LNCAP (cell line): ENCODE results near the gene DSCAML1.

Experiments
- TF ChIP-seq, protein P1 (sequence below): fragments of 450-650 bp; IDR thresholded peaks from 2 replicates; pipeline ENCODE4 v1.5.1; 2017; ENCODE audit warnings: mild to moderate bottlenecking

Gene DSCAML1

DNA sequence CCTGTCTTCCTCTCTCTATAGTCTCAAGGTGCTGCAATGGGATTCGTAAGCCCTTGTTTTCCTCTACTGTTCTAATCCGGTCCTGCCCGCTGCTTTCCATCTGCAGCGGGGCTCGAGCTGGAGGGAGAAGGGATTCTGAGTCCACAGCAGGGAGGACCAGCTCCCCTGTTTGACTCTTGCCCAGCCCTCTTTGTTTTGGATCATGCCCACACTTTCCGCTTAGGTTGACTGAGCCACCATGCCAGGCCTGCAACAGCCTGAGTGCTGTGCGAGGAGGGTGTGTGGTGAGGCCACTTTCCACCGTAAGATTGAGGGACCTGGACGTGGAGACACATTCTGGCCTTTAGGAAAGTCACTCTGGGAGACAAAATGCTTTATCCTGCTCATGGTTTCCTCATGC, 411.1 kb downstream of the DSCAML1 start:
- TF ChIP-seq, protein P1, sequence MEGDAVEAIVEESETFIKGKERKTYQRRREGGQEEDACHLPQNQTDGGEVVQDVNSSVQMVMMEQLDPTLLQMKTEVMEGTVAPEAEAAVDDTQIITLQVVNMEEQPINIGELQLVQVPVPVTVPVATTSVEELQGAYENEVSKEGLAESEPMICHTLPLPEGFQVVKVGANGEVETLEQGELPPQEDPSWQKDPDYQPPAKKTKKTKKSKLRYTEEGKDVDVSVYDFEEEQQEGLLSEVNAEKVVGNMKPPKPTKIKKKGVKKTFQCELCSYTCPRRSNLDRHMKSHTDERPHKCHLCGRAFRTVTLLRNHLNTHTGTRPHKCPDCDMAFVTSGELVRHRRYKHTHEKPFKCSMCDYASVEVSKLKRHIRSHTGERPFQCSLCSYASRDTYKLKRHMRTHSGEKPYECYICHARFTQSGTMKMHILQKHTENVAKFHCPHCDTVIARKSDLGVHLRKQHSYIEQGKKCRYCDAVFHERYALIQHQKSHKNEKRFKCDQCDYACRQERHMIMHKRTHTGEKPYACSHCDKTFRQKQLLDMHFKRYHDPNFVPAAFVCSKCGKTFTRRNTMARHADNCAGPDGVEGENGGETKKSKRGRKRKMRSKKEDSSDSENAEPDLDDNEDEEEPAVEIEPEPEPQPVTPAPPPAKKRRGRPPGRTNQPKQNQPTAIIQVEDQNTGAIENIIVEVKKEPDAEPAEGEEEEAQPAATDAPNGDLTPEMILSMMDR, result no peak

DNA sequence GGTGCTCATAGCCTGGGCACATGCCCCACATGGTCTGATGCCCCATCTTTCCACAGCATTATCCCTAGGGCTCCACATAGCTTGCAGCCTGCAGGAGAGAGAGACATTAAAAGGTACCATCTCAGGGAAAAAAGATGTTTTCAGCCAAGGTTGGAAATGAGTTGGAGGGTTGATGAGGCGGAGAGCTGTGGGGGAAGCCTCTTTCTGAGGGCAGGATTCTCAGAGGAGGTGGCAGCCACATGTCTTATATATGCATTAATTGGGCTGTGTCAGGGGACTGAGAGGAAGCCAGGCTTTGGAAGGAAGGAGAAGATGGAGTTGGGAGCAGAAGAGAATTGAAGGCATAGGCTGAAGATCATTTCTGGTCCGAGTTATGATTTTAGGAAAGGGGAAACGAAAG, 411.5 kb downstream of the DSCAML1 start:
- TF ChIP-seq, protein P1, result no peak

DNA sequence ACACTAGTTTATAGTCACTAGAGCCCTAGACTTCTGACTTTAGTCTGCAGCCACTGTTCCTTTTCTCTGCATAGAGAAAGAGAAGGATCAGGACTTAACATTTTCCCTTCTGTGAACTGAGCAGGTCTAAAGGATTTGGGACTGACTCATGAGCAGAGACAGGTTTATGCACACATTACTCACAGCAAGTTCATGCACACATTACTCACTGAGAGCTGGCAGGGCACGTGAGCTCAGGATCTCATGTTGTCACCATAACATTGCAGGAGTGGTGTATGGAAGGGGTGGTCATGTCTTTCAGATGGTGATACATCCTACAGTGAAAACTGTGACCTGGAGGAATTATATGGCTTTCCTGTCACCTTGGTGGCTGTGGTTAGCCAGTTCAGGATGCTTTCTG, 413.0 kb downstream of the DSCAML1 start:
- TF ChIP-seq, protein P1, result no peak

DNA sequence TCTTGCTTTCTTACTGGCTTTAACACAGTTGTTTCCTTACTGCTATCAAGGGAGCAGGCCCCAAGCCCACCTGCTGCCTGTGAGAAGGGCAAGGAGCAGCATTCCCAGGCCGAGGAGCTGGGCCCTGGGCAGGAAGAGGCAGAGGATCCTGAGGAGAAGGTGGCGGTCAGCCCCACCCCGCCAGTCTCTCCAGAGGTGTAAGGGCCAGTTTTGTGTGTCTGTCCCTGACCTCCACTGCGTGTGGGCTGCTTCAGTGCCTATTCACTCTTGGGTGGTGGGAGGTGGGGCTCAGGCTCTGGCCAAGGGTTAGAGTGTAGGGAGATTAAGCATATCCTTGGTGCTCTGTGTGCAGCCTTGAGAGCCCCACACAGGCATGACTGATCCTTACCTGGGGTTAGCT, 414.3 kb downstream of the DSCAML1 start:
- TF ChIP-seq, protein P1, result no peak

DNA sequence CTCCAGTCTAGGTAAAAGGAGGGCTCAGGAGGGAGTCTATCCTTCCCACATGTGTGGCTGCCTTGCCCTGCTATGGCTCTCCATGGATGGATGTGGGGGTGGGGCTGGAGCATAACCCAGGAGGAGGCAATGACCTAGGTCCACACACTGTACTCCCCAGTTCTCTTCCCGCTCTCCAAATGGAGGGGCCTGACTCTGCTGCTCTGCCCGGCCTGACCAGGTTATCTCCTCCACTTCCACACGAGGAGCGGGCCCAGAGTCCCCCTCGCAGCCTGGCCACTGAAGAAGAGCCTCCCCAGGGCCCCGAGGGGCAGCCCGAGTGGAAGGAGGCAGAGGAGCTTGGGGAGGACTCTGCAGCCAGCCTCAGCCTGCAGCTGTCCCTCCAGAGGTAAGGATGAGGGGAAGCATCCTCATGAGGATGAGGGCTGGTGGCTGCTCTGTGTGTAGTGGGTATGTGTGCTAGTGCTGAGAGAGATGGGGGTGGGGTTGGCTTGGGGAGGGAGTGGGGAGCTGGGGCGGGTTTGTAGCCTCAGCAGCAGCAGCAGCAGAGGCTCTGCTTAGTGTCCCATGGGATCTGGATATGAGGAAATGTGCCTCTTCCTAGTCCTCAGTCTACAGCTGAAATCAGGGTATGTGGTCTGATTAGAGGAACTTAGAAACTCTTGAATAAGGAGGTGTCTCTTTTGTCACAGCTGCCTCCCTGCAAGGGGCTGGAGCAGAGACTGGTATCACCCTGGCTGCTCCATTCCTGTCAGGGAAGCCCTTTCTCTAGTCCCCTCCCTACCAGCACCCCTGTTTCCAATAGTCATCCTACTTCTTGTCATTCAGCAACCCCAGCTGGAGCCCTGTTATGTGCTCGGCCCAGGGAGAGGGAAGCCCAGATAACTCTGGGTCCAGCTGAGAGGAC, 415.3 kb downstream of the DSCAML1 start:
- TF ChIP-seq, protein P1, result no peak

DNA sequence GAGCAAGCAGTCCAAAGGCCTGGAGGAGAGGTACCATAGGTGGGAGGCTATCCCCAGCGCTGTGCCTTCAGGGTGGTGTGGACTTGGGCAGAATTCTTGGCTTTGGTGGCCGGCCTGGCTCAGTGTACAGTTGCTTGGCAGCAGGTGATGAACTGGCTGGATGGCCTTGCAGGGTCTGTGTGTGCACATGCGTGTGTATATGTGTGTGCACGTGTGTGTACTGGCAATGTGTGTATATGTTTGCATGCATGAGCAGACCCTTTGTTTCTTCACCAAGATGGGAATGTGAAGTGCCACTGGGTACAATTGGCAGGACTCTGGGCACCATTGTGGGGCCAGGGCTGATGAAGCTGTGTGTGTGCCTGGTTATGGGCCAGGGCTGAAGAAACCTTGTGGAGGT, 416.3 kb downstream of the DSCAML1 start:
- TF ChIP-seq, protein P1, result no peak

DNA sequence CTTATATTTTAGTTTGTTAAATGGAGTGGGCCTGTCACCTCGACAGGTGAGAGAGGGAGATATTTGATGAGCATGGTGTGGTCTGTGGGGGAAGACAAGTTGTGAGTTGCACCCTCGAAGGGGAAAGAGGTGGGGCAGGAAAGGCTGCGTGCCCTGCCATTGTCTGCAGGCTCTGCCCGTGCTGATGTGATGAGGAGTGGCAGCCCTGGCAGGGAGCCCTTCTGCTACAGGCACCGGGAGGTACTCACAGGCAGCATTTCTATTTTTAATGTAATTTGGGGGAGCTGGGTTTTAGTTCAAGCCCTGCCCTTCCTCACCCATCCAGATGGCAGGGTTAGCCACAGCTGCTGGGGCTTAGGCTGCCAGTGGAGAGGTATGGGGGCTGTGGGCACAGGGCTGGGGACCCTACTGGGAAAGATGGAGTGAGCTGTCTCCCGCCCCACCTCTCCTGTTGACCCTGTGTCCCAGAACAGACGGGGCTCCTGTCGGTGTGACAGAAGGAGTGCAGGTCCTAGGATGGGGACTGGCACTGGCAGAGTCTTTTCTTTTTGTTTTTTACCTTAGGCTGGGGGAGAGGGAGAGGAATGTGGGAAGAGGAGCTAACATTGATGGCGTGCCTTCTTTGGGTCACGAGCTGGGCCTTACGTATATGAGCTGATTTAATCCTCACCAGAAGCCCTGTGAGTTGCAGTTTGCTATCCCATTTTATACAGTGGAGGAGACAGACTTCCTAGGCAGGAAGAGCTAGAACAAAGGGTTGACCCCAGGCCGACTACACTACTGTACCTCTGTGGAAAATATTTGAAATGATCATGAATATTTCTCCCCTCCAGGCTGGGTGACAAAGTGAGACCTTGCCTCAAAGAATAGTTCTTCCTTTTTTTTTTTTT, 417.8 kb downstream of the DSCAML1 start:
- TF ChIP-seq, protein P1, result no peak
